T-helper 1 cell (primary cell): ENCODE results near the gene FRG2C.
A peak's percentile ranks its signal among the peaks of the same experiment; 100 is the strongest.
"Not testable (repeated sequence)": the region's sequence is repeated elsewhere in the genome, so short reads cannot be mapped to it uniquely, and the experiment has no call there.

Experiments used
- DNase-seq, 5 donors: peaks; one replicate each; pipeline ENCODE4 v3.0.0-alpha.2; 2012 to 2020

Gene FRG2C

DNA sequence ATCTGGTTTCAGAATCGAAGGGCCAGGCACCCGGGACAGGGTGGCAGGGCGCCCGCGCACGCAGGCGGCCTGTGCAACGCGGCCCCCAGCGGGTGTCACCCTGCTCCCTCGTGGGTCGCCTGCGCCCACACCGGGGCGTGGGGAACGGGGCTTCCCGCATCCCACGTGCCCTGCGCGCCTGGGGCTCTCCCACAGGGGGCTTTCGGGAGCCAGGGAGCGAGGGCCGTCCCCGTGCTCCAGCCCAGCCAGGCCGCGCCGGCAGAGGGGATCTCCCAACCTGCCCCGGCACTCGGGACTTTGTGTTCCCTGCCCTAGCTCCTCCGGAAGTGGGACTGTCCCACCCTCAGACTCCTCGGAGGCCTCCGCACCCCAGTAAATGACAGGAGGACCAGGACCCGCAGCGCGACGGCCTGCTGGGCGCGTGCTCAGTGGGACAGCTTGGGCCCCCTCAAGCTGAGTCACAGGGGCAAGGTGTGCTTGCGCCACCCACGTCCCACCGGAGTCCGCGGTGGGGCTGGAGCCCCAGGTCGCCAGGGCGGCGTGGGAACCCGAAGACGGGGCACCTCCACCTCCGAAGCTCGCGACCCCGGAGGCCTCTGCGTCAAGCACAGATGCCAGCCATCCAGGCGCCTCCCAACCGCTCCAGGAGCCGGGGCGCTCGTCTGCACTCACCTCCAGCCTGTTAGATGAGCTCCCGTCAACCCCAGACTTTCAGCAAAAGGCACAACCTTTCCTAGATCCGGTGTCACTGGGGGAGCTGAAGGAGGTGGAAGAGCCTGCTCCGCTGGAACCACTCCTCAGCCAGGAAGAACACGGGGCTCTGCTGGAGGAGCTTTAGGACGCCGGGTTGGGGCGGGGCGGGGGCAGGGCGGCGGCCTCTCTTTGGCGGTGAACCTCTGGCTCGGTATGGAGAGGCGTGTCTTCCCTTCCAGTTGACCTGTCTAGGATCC lies 5.5 kb downstream of the FRG2C start:
- peak in 2 of 5 donors; percentile 33 to 45 for DNase-seq

DNA sequence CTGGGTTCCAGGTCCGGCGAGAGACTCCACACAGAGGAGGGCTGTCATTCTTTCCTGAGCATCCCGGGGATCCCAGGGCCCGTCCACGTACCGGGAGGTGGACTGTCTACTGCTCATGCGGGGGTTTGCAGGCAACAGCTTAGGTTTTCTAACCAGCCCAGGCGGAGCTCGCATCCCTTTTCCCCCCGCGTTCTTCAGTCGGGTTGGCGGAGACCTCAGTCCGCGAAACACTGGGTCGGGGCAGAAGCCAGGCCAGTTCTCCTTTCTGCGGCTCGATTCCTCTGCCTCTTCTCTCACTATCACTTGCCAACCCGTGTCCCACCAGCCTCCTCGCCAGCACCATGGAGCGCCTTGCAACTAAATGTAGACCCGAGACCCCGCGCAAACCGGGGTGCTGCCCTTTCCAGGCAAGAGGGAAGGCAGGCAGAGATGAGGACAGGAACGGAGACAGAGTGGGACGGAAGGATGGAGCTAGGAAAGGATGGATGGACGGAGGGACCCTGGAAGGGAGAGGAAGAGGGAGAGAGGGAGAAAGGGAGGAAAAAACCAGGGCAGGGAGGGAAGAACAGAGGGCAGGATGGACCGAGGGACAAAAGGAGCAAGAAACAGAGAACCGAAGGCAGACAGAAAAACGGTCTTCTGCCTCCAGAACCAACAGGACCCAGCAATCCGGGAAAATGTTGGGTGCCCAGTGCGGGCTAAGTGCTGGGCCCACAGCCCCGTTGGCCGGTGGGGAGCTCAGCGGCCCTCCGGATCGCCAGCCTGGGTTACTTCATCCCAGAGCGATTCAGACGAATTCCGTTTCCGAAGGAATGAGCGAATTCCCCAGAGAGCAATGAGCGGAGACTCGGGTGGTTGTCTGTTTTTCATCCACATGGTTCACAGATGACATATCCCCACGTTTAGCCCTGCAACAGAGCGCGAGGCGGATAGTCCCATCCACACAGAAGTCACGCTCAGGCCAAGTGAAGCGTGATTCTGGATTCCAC lies 6.5 kb downstream of the FRG2C start:
- peak in 1 of 5 donors; percentile 9 for DNase-seq

DNA sequence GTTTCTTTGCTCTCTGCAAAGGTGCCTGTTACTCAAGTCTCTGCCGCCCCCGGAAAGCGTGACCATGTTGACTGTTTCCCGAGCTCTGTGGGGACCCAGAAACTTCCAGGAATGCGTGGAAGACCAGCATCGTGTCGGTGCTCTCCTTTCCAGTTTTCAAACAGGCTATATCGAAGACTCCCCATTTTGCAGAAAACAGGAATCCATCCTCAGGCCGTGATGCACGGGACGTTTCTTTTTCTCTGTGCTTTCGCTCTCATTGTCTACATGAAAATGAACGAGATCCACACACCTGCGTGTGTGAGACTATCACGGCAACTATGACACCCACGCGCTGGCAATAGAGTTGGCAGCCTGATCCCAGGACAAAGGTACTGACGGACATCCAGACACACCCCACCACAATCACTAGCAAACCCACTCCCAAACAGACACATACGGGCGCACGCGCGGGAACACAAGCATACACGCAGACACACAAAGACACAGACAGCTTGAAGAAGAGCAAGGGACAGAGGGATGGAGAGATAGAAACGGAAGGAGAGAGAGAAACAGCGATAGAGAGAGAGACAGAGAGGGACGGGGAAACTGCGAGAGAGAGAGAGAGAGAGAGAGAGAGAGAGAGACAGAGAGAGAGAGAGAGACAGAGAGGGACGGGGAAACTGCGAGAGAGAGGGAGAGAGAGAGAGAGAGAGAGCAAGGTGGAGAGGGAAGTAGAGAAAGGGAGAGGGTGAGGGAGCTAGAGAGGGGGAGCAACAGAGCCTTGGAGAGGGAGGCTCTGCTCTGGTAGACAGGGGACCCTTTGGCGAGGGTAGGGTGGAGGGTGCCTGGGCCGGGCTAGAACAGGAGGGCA lies 7.4 kb downstream of the FRG2C start:
- DNase-seq = not testable (repeated sequence)

DNA sequence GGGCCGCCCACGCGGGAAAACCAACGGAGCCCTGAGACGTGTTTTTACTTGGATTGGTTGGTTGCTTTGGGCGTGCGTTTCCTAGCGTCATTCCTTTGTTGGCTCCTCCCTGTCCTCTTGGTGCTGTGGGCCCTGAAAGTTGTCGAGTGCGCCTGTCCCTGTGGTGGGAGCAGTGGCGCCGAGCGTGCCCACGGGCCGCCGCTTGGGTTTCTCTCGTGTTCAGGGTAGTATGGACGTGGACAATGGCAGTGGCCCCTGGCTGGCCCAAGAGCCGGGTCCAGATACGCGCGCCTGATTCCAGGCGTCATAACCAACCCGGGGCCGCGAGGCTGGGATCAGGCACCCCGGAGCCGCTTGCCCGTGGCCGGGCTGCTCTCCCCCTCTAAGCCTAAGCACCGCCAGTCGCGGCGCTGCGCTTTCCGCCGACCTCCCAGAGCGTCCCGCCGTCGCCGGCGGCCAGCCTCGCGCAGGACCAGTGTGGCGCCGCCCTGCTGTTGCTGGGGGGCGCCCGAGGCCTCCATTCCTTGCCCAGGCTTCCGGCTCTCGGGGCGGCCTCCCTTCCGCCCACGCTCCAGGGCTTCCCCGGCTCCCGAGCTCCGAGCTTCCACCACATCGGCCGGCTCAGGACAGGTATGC lies 8.1 kb downstream of the FRG2C start:
- DNase-seq = not testable (repeated sequence)

DNA sequence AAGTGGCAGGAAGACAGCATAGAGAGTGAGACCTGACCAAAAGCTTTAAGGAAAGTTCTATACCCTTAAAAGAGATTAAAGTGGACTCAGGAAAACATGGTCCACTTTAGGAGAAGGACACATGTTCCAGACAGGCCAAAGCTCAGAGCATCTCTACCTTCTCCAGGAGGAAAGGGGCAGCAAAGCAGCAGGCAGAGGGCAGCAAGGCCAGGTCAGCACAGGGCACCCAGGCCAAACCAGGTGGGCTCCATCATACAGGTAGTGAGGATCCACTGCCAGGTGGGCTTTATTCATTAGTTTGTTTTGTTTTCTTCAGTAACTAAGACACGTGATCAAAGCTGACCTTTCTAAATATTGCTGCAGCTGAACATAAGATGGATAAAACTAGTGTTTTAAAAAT lies 19.8 kb downstream of the FRG2C start:
- DNase-seq = not testable (repeated sequence)

DNA sequence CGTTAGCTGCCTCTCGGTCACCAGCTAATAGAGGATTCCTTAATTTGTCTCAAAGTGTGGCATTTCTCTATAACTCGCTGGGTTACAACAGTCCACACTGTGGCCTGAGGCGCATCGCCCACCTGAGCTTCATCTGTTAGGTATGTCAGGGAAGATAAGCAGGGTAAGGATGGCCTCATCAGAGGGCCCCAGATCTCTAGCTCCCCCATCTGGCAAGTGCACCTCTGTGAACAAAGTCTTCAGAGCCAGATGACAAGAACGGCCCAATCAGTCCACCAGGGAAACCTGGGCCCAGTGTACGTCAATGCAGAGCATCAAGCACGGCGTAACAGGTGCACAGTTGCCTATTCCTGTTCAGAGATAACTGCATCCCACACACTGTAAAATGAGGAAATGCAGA lies 23.2 kb downstream of the FRG2C start:
- no peak for DNase-seq

DNA sequence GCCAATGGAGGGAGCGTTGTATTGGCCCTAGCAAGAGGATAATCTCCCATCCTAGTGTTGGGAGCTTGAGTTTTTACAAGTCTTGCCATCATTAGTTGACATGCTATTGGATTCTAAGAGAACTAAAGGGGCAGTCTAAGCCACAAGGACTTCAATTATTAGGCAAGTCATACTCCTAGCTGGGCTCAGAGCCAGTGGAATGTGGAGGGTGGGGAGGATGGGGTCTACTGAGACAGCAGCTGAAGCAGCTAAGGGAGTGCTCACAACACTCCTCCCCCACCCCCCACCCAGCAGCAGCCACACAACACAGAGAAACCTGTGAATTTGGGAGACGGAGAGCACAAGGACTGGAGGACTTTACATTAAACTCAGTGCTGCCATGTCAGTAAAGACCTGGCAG lies 27.9 kb downstream of the FRG2C start:
- no peak for DNase-seq
